Neural cell (in vitro differentiated cells): ENCODE results near the gene KCNK15.

Experiments used
- CTCF ChIP-seq: fragments of 450-650 bp; IDR thresholded peaks from 2 replicates; pipeline ENCODE4 v1.5.1; 2014; ENCODE audit warnings: antibody characterized with exemption, mild to moderate bottlenecking, moderate library complexity; ENCODE audit not compliant: poor library complexity, severe bottlenecking
- REST ChIP-seq: IDR thresholded peaks from 2 replicates; pipeline ENCODE4 v1.6.1; 2012; ENCODE audit warnings: borderline replicate concordance

GRCh38 chr20:44784688-44785087, 39.0 kb downstream of the KCNK15 start:
- TF ChIP-seq CTCF: no peak
- no peak for TF ChIP-seq REST
